HEK293 (cell line): Measurements from ENCODE around the gene SCNN1G.

Experiments used
- CTCF ChIP-seq: fragments of 450-650 bp; formaldehyde crosslinking; IDR thresholded peaks from 2 replicates; pipeline ENCODE4 v1.5.1; 2016; ENCODE audit warnings: missing biosample characterization, missing genetic modification characterization
- ELK4 ChIP-seq: IDR thresholded peaks from 2 replicates; pipeline ENCODE4 v1.6.1; 2011; ENCODE audit warnings: mild to moderate bottlenecking, low read depth, low read length, borderline replicate concordance
- KLF1 ChIP-seq: fragments of 450-650 bp; formaldehyde crosslinking; IDR thresholded peaks from 2 replicates; pipeline ENCODE4 v1.5.1; 2016; ENCODE audit warnings: missing biosample characterization, missing genetic modification characterization
- REST ChIP-seq: fragments of 450-650 bp; formaldehyde crosslinking; IDR thresholded peaks from 2 replicates; pipeline ENCODE4 v1.5.1; 2016; ENCODE audit warnings: missing biosample characterization, missing genetic modification characterization
- ZBTB7A ChIP-seq: fragments of 450-650 bp; formaldehyde crosslinking; IDR thresholded peaks from 2 replicates; pipeline ENCODE4 v1.5.1; 2016; ENCODE audit warnings: low read depth, missing biosample characterization, missing genetic modification characterization
- ZNF513 ChIP-seq: fragments of 450-650 bp; IDR thresholded peaks from 2 replicates; pipeline ENCODE4 v1.5.1; 2018; ENCODE audit warnings: missing biosample characterization, missing genetic modification characterization
- ZNF530 ChIP-seq: fragments of 450-650 bp; formaldehyde crosslinking; IDR thresholded peaks from 2 replicates; pipeline ENCODE4 v1.5.1; 2016; ENCODE audit warnings: low read depth, missing biosample characterization, missing genetic modification characterization
- ZNF585B ChIP-seq: fragments of 450-650 bp; formaldehyde crosslinking; IDR thresholded peaks from 2 replicates; pipeline ENCODE4 v1.5.1; 2016; ENCODE audit warnings: missing biosample characterization, missing genetic modification characterization
- TF ChIP-seq, protein P1 (sequence below): fragments of 450-650 bp; formaldehyde crosslinking; IDR thresholded peaks from 2 replicates; pipeline ENCODE4 v1.5.1; 2016; ENCODE audit warnings: missing biosample characterization, missing genetic modification characterization
- TF ChIP-seq, protein P2 (sequence below): fragments of 450-650 bp; formaldehyde crosslinking; IDR thresholded peaks from 2 replicates; pipeline ENCODE4 v1.5.1; 2016; ENCODE audit warnings: missing biosample characterization, missing genetic modification characterization
- TF ChIP-seq, protein P3 (sequence below): fragments of 450-650 bp; formaldehyde crosslinking; IDR thresholded peaks from 2 replicates; pipeline ENCODE4 v1.5.1; 2016; ENCODE audit warnings: missing biosample characterization, missing genetic modification characterization, low read depth

DNA sequence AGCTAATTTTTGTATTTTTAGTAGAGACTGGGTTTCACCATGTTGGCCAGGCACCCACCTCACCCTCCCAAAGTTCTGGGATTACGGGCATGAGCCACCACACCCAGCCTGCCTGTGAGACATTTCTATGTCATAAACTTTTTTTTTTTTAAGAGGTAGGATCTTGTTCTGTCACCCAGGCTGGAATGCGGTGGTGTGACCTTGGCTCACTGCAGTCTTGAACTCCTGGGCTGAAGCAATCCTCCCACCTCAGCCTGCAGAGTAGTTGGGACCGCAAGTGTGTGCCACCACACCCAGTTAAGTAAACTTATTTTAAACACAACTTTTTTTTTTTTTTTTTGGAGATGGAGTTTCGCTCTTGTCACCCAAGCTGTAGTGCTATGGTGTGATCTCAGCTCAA is 47.2 kb downstream of the SCNN1G start:
- no peak for TF ChIP-seq ZBTB7A (tag by site-specific recombination)
- no peak for TF ChIP-seq CTCF (tag by site-specific recombination)
- TF ChIP-seq, protein P1, sequence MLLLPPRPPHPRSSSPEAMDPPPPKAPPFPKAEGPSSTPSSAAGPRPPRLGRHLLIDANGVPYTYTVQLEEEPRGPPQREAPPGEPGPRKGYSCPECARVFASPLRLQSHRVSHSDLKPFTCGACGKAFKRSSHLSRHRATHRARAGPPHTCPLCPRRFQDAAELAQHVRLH (tag by site-specific recombination) = no peak
- TF ChIP-seq ZNF530 (tag by site-specific recombination) = no peak
- no peak for TF ChIP-seq ELK4
- no peak for TF ChIP-seq ZNF513 (tag by site-specific recombination)
- peak; percentile 86; the same call in 1 of the 2 replicates for TF ChIP-seq KLF1
- no peak for TF ChIP-seq REST (tag by site-specific recombination)
- no peak for TF ChIP-seq ZNF585B (tag by site-specific recombination)
- TF ChIP-seq, protein P2, sequence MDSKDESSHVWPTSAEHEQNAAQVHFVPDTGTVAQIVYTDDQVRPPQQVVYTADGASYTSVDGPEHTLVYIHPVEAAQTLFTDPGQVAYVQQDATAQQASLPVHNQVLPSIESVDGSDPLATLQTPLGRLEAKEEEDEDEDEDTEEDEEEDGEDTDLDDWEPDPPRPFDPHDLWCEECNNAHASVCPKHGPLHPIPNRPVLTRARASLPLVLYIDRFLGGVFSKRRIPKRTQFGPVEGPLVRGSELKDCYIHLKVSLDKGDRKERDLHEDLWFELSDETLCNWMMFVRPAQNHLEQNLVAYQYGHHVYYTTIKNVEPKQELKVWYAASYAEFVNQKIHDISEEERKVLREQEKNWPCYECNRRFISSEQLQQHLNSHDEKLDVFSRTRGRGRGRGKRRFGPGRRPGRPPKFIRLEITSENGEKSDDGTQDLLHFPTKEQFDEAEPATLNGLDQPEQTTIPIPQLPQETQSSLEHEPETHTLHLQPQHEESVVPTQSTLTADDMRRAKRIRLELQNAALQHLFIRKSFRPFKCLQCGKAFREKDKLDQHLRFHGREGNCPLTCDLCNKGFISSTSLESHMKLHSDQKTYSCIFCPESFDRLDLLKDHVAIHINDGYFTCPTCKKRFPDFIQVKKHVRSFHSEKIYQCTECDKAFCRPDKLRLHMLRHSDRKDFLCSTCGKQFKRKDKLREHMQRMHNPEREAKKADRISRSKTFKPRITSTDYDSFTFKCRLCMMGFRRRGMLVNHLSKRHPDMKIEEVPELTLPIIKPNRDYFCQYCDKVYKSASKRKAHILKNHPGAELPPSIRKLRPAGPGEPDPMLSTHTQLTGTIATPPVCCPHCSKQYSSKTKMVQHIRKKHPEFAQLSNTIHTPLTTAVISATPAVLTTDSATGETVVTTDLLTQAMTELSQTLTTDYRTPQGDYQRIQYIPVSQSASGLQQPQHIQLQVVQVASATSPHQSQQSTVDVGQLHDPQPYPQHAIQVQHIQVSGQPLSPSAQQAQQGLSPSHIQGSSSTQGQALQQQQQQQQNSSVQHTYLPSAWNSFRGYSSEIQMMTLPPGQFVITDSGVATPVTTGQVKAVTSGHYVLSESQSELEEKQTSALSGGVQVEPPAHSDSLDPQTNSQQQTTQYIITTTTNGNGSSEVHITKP (tag by site-specific recombination) = no peak
- TF ChIP-seq, protein P3, sequence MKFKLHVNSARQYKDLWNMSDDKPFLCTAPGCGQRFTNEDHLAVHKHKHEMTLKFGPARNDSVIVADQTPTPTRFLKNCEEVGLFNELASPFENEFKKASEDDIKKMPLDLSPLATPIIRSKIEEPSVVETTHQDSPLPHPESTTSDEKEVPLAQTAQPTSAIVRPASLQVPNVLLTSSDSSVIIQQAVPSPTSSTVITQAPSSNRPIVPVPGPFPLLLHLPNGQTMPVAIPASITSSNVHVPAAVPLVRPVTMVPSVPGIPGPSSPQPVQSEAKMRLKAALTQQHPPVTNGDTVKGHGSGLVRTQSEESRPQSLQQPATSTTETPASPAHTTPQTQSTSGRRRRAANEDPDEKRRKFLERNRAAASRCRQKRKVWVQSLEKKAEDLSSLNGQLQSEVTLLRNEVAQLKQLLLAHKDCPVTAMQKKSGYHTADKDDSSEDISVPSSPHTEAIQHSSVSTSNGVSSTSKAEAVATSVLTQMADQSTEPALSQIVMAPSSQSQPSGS (tag by site-specific recombination) = no peak
